GM12878 (cell line): ENCODE data around the gene PDX1. TPM values are rescaled to one million over a fixed set of nuclear protein-coding genes. Genes with fewer than 3 reads are reported as not detected.

Experiments
- ATAC-seq: fragments of 200-7000 bp; cut with Tn5 transposase; 3 replicates; pipeline ENCODE4 v1.9.1; 2020; ENCODE audit warnings: mild to moderate bottlenecking, moderate library complexity
- BruUV-seq: library from RNA; stranded (reverse); fragments of 400-500 nt; replicated peaks from 2 replicates; lab custom pipeline; 2021; lab: Mats Ljungman, UMichigan
- CTCF ChIA-PET: fragments of 300-600 bp; sonication (Branson Sonifier 250); formaldehyde crosslinking; extraction: SDS; loops from one replicate; lab custom pipeline; 2021; ENCODE audit warnings: inconsistent platforms; lab: Yijun Ruan, JAX
- POLR2A ChIA-PET: fragments of 350-600 bp; formaldehyde crosslinking; extraction: SDS; loops from one replicate; lab custom pipeline; 2021; ENCODE audit warnings: inconsistent platforms; lab: Charles Lee
- RAD21 ChIA-PET: fragments of 300-600 bp; sonication (Branson Sonifier 250); formaldehyde crosslinking; loops from one replicate; lab custom pipeline; 2023; ENCODE audit warnings: antibody characterized with exemption; ENCODE audit not compliant: unreplicated experiment; lab: Charles Lee
- SMC1A ChIA-PET: fragments of 300-600 bp; sonication (Branson Sonifier 250); formaldehyde crosslinking; loops from one replicate; lab custom pipeline; 2023; ENCODE audit not compliant: unreplicated experiment, uncharacterized antibody; lab: Charles Lee
- DNase-seq: peaks from one replicate; pipeline ENCODE4 v3.0.0-alpha.2; 2011; ENCODE audit warnings: low read depth, low spot score
- FAIRE-seq: peaks from 3 replicates; lab custom pipeline; 2011; peaks lifted over from hg19 to GRCh38; lab: Jason Lieb, UNC
- H2AFZ ChIP-seq: 2 replicates; pipeline ENCODE4 v1.6.0; 2011; ENCODE audit warnings: low read depth, low read length, control low read depth; ENCODE audit not compliant: control insufficient read depth
- H3K27ac ChIP-seq: 2 replicates; pipeline ENCODE4 v1.5.1; 2011; ENCODE audit warnings: control low read depth; ENCODE audit not compliant: control insufficient read depth, insufficient read depth
- H3K27me3 ChIP-seq, 2 experiments: replicated peaks in 1 of 2; 2 replicates each; pipeline versions ENCODE4 v1.6.0 to v1.6.1; 2011; ENCODE audit warnings: low read length in 1 of 2; ENCODE audit not compliant: control insufficient read depth in 2 of 2, insufficient read depth in 2 of 2
- H3K36me3 ChIP-seq, 2 experiments: 2 replicates each; pipeline ENCODE4 v1.5.1; 2011; ENCODE audit warnings: low read length in 1 of 2; ENCODE audit not compliant: control insufficient read depth in 2 of 2, insufficient read depth in 2 of 2
- H3K4me1 ChIP-seq: 2 replicates; pipeline ENCODE4 v1.6.1; 2011; ENCODE audit warnings: mild to moderate bottlenecking, low read length, moderate library complexity, mixed read lengths; ENCODE audit not compliant: control insufficient read depth, insufficient read depth
- H3K4me2 ChIP-seq: 2 replicates; pipeline ENCODE4 v1.6.0; 2011; ENCODE audit warnings: control low read depth; ENCODE audit not compliant: control insufficient read depth, insufficient read depth
- H3K4me3 ChIP-seq: fragments of 200-600 bp; sonication (generic); 2 replicates; pipeline ENCODE4 v1.5.1; 2016
- H3K79me2 ChIP-seq: 2 replicates; pipeline ENCODE4 v1.6.0; 2011; ENCODE audit warnings: low read length; ENCODE audit not compliant: control insufficient read depth, insufficient read depth
- H3K9ac ChIP-seq: 2 replicates; pipeline ENCODE4 v1.8.0; 2011; ENCODE audit warnings: low read length, control low read depth, mixed read lengths; ENCODE audit not compliant: control insufficient read depth, insufficient read depth
- H3K9me3 ChIP-seq: replicated peaks from 3 replicates; pipeline ENCODE4 v1.5.1; 2011; ENCODE audit warnings: mild to moderate bottlenecking, low read length; ENCODE audit not compliant: control insufficient read depth, insufficient read depth
- H4K20me1 ChIP-seq: 2 replicates; pipeline ENCODE4 v1.6.0; 2011; ENCODE audit not compliant: control insufficient read depth, insufficient read depth
- CBFB ChIP-seq: IDR thresholded peaks from 2 replicates; pipeline ENCODE4 v1.6.1; 2016; ENCODE audit warnings: antibody characterized with exemption, low read depth
- EED ChIP-seq: sonication (generic); IDR thresholded peaks from 2 replicates; pipeline ENCODE4 v1.6.1; 2016; ENCODE audit warnings: antibody characterized with exemption, low read depth
- FOS ChIP-seq: IDR thresholded peaks from 3 replicates; pipeline ENCODE4 v1.6.1; 2011; ENCODE audit warnings: borderline replicate concordance; ENCODE audit not compliant: insufficient read length; ENCODE audit errors: extremely low read depth
- IKZF2 ChIP-seq, 2 experiments: fragments of 450-650 bp; IDR thresholded peaks; 2 replicates each; pipeline ENCODE4 v1.6.1; 2017; ENCODE audit warnings: mild to moderate bottlenecking in 2 of 2, moderate library complexity in 2 of 2
- NR2C1 ChIP-seq: fragments of 450-650 bp; IDR thresholded peaks from 2 replicates; pipeline ENCODE4 v1.6.1; 2017; ENCODE audit warnings: antibody characterized with exemption, mild to moderate bottlenecking, moderate library complexity
- RB1 ChIP-seq: fragments of 450-650 bp; formaldehyde crosslinking; IDR thresholded peaks from 2 replicates; pipeline ENCODE4 v1.6.1; 2017; ENCODE audit warnings: mild to moderate bottlenecking, borderline replicate concordance
- SPI1 ChIP-seq: IDR thresholded peaks from 2 replicates; pipeline ENCODE4 v1.6.1; 2011; ENCODE audit warnings: low read depth, mild to moderate bottlenecking, low read length, moderate library complexity, borderline replicate concordance; ENCODE audit not compliant: insufficient read depth
- SREBF1 ChIP-seq: IDR thresholded peaks from 2 replicates; pipeline ENCODE4 v1.6.1; 2012; ENCODE audit warnings: mild to moderate bottlenecking, low read length
- SREBF2 ChIP-seq: IDR thresholded peaks from 2 replicates; pipeline ENCODE4 v1.6.1; 2012; ENCODE audit warnings: mild to moderate bottlenecking, low read length
- TARDBP ChIP-seq: IDR thresholded peaks from 2 replicates; pipeline ENCODE4 v1.6.1; 2016; ENCODE audit warnings: borderline replicate concordance
- WRNIP1 ChIP-seq: IDR thresholded peaks from 2 replicates; pipeline ENCODE4 v1.6.1; 2011; ENCODE audit warnings: low read depth, low read length, improper control_type of control experiment, borderline replicate concordance
- YBX1 ChIP-seq: fragments of 450-650 bp; IDR thresholded peaks from 2 replicates; pipeline ENCODE4 v1.6.1; 2016; ENCODE audit warnings: antibody characterized with exemption
- ZNF24 ChIP-seq: fragments of 450-650 bp; IDR thresholded peaks from 2 replicates; pipeline ENCODE4 v1.6.1; 2017; ENCODE audit warnings: antibody characterized with exemption, mild to moderate bottlenecking
- WGBS: methylation state at CpG from one replicate; pipeline ENCODE4 v1.1.6; 2016; ENCODE audit warnings: low lambda C conversion rate; ENCODE audit not compliant: insufficient replicate concordance, insufficient coverage; ENCODE audit errors: missing lambda C conversion rate; 5-methylcytosine and 5-hydroxymethylcytosine counted together
- in situ Hi-C: fragments of 300-500 bp; cut with MboI; formaldehyde crosslinking; loops from 9 replicates; pipeline ENCODE4 v1.14.3; 2018; ENCODE audit warnings: mixed read lengths
- intact Hi-C: fragments of 100-400 bp; cut with micrococcal nuclease; formaldehyde crosslinking; loops from one replicate; pipeline ENCODE4 v1.14.2; 2022; ENCODE audit not compliant: unreplicated experiment
- polyA plus RNA-seq, 11 experiments: library from polyadenylated mRNA; depleted of rRNA in 4 of 11; unstranded in 6 of 11; stranded (reverse) in 5 of 11; fragments of >200 nt; fragmentation: Nextera tagmentation in 4 of 11; fragmentation: Illumina TruSeq in 1 of 11; extraction: Ambion mirVana in 4 of 11; extraction: Trizol in 1 of 11; gene quantifications; 1 replicate in 1 of 11; 2 replicates in 10 of 11; pipeline versions ENCODE4 v1.2.1 to v1.2.3, GENCODE V29; 2011 to 2016; ENCODE audit warnings: inconsistent platforms in 2 of 11, missing spikeins in 2 of 11, low read depth in 1 of 11
- total RNA-seq, 4 experiments: library from RNA; depleted of rRNA in 3 of 4; stranded (reverse); fragments of >200 nt in 3 of 4; fragmentation: Illumina TruSeq in 1 of 4; extraction: Trizol in 1 of 4; gene quantifications; 2 replicates each; pipeline versions ENCODE4 v1.2.1 to v1.2.3, GENCODE V29; 2013 to 2021
- TF ChIP-seq, protein P1 (sequence below): IDR thresholded peaks from 2 replicates; pipeline ENCODE4 v1.6.1; 2012; ENCODE audit warnings: low read length, inconsistent platforms

Gene PDX1
- total and polyA plus RNA-seq, 10 of the 15 experiments (the other 5 are each of a cell fraction or from before 2014, with no cell fraction given) = 0.02 to 0.03 TPM; not detected in 8

GRCh38 chr13:27942972-27943371, 23.2 kb downstream of the PDX1 start:
- intact Hi-C loops = no loop called here
- H3K9me3 ChIP-seq = no peaks in the 10 kb centered on the region; the same call in 1 of the 3 replicates
- no peak overlapping the region for H2AFZ ChIP-seq
- TF ChIP-seq RB1 (no peak), NR2C1 (no peak), WRNIP1 (no peak), CBFB (no peak), FOS (no peak), ZNF24 (no peak), SPI1 (no peak), IKZF2 (IDR thresholded peaks at IDR 0.05) (no peak), SREBF1 (no peak), EED (no peak), YBX1 (no peak), TARDBP (no peak), SREBF2 (no peak)
- TF ChIP-seq, protein P1, sequence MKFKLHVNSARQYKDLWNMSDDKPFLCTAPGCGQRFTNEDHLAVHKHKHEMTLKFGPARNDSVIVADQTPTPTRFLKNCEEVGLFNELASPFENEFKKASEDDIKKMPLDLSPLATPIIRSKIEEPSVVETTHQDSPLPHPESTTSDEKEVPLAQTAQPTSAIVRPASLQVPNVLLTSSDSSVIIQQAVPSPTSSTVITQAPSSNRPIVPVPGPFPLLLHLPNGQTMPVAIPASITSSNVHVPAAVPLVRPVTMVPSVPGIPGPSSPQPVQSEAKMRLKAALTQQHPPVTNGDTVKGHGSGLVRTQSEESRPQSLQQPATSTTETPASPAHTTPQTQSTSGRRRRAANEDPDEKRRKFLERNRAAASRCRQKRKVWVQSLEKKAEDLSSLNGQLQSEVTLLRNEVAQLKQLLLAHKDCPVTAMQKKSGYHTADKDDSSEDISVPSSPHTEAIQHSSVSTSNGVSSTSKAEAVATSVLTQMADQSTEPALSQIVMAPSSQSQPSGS = no peak
- SMC1A ChIA-PET = interaction anchor here (1.6 to 2.2 kb wide), 2 partner anchors 12 to 113 kb away, joined by 3 to 8 read pairs; no protein-coding TSS in a partner anchor
- no peaks in the 10 kb centered on the region for H3K79me2 ChIP-seq
- in situ Hi-C loops = no loop called here
- no peak for DNase-seq
- H3K9ac ChIP-seq = no peak overlapping the region
- H4K20me1 ChIP-seq = no peaks in the 10 kb centered on the region
- no peaks in the 10 kb centered on the region for H3K4me1 ChIP-seq
- H3K4me3 ChIP-seq = no peak overlapping the region
- RAD21 ChIA-PET = interaction anchor here (1.3 kb wide), 1 partner anchor 11 kb away, joined by 6 read pairs; no protein-coding TSS in a partner anchor
- 72% methylated on average over 1 of the region's 1 CpG for WGBS
- H3K27me3 ChIP-seq = no peaks in the 10 kb centered on the region
- FAIRE-seq = no peak
- no TSS peak for BruUV-seq
- POLR2A ChIA-PET = interaction anchor here (0.5 kb wide), 1 partner anchor 195 kb away, joined by 4 read pairs; no protein-coding TSS in a partner anchor
- CTCF ChIA-PET = interaction anchor here (0.7 to 3.5 kb wide), 5 partner anchors 11 to 680 kb away, joined by 3 to 16 read pairs (median 5); no protein-coding TSS in a partner anchor
- no peak for ATAC-seq
- no peaks in the 10 kb centered on the region for H3K36me3 ChIP-seq
- H3K27ac ChIP-seq = no peak overlapping the region
- no peak overlapping the region for H3K4me2 ChIP-seq
